Astrocyte (in vitro differentiated cells and primary cell): ENCODE results near the gene PLB1.

ENCODE experiments used
- EZH2 ChIP-seq: IDR thresholded peaks from 2 replicates; pipeline ENCODE4 v1.6.1; 2012; ENCODE audit warnings: mild to moderate bottlenecking, low read length, inconsistent platforms; ENCODE audit not compliant: insufficient read depth
- TF ChIP-seq, protein P1 (sequence below): IDR thresholded peaks from 2 replicates; pipeline ENCODE4 v1.5.1; 2011; ENCODE audit warnings: low read depth, mild to moderate bottlenecking, inconsistent platforms, low read length, moderate library complexity; ENCODE audit not compliant: insufficient read depth

DNA sequence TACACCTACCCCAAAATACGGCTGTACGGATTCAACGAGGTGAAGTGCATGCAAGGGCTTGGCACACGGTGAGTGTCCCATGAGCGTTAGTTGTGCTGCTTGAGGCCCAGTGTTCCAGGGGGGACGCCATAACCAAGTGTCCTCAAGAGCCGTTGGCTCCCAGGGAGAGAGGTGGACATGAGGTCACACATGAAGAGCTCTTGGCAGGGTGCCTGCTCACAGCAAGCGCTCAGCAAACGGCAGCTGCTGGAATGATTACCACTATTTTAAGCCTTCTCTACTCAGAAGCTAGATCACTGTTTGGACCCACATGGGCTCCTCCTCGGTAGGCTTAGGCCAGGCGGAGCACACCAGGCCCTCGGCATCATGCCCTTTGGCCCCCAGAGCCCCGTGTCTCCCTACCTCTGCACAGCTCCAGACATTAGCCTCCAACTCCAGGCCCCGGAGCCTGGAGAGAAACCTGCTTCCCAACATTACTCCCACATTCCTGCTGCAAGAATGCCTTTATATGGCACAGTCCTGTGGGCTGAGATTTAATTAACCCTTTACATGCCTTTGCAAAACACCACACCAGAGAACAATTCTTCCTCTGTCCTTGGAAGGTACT, 187.3 kb downstream of the PLB1 start:
- TF ChIP-seq, protein P1, sequence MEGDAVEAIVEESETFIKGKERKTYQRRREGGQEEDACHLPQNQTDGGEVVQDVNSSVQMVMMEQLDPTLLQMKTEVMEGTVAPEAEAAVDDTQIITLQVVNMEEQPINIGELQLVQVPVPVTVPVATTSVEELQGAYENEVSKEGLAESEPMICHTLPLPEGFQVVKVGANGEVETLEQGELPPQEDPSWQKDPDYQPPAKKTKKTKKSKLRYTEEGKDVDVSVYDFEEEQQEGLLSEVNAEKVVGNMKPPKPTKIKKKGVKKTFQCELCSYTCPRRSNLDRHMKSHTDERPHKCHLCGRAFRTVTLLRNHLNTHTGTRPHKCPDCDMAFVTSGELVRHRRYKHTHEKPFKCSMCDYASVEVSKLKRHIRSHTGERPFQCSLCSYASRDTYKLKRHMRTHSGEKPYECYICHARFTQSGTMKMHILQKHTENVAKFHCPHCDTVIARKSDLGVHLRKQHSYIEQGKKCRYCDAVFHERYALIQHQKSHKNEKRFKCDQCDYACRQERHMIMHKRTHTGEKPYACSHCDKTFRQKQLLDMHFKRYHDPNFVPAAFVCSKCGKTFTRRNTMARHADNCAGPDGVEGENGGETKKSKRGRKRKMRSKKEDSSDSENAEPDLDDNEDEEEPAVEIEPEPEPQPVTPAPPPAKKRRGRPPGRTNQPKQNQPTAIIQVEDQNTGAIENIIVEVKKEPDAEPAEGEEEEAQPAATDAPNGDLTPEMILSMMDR, result no peak
- TF ChIP-seq EZH2, result no peak
